HepG2 (cell line): ENCODE measurements around the gene SNX18. TPM values are rescaled to one million over a fixed set of nuclear protein-coding genes. Genes with fewer than 3 reads are reported as not detected.

ENCODE experiments used
- ATAC-seq: fragments of 200-7000 bp; cut with Tn5 transposase; 3 replicates; pipeline ENCODE4 v1.9.1; 2020; ENCODE audit warnings: mild to moderate bottlenecking, moderate library complexity
- BruUV-seq: library from RNA; stranded (reverse); fragments of 400-500 nt; replicated peaks from 2 replicates; lab custom pipeline; 2021; lab: Mats Ljungman, UMichigan
- CTCF ChIA-PET: fragments of 300-600 bp; formaldehyde crosslinking; extraction: SDS; loops from one replicate; lab custom pipeline; 2021; ENCODE audit warnings: low total read pairs, inconsistent platforms, low intra/inter-chr PET ratio; lab: Yijun Ruan, JAX
- POLR2A ChIA-PET: fragments of 350-600 bp; sonication (Branson Sonifier 250); formaldehyde crosslinking; loops from one replicate; lab custom pipeline; 2020; ENCODE audit warnings: antibody characterized with exemption, inconsistent platforms; lab: Yijun Ruan, JAX
- DNase-seq: peaks from one replicate; pipeline ENCODE4 v3.0.0-alpha.2; 2015; ENCODE audit warnings: low spot score
- FAIRE-seq: peaks from 3 replicates; lab custom pipeline; 2011; peaks lifted over from hg19 to GRCh38; lab: Jason Lieb, UNC
- H2AFZ ChIP-seq: one replicate; pipeline ENCODE4 v1.6.1; 2011; ENCODE audit warnings: low read length, inconsistent platforms
- H3K27ac ChIP-seq: fragments of 300-600 bp; 3 replicates; pipeline ENCODE4 v1.8.0; 2011; ENCODE audit warnings: mixed run types, mild to moderate bottlenecking, mixed read lengths, low read length, inconsistent platforms; ENCODE audit not compliant: insufficient read depth; ENCODE audit errors: extremely low read length
- H3K27me3 ChIP-seq, 2 experiments: fragments of 200-600 bp in 1 of 2; 2 replicates in 1 of 2; 3 replicates in 1 of 2; pipeline versions ENCODE4 v1.6.0 to v1.8.0; 2011; ENCODE audit warnings: low read length in 2 of 2, mild to moderate bottlenecking in 2 of 2, moderate library complexity in 2 of 2, inconsistent platforms in 1 of 2; ENCODE audit not compliant: insufficient read depth in 2 of 2, control insufficient read depth in 1 of 2
- H3K36me3 ChIP-seq, 2 experiments: fragments of 200-600 bp in 1 of 2; replicated peaks in 1 of 2; 2 replicates in 1 of 2; 3 replicates in 1 of 2; pipeline versions ENCODE4 v1.5.1 to v1.8.0; 2011; ENCODE audit warnings: low read length in 2 of 2, inconsistent platforms in 1 of 2; ENCODE audit not compliant: insufficient read depth in 2 of 2, control insufficient read depth in 1 of 2
- H3K4me1 ChIP-seq: 2 replicates; pipeline ENCODE4 v1.5.1; 2012; ENCODE audit warnings: low read length, inconsistent platforms; ENCODE audit not compliant: insufficient read depth
- H3K4me2 ChIP-seq: 2 replicates; pipeline ENCODE4 v1.6.0; 2011; ENCODE audit warnings: low read depth, low read length, inconsistent platforms
- H3K4me3 ChIP-seq, 3 experiments: fragments of 200-600 bp in 1 of 3; sonication (generic), shearing (Covaris generic) in 1 of 3; replicated peaks in 1 of 3; 2 replicates each; pipeline ENCODE4 v1.5.1; 2011 to 2016; ENCODE audit warnings: low read length in 3 of 3, inconsistent platforms in 2 of 3, low read depth in 2 of 3, mild to moderate bottlenecking in 2 of 3, control low read depth in 1 of 3, mixed read lengths in 1 of 3; ENCODE audit not compliant: insufficient read depth in 1 of 3
- H3K79me2 ChIP-seq: one replicate; pipeline ENCODE4 v1.6.1; 2011; ENCODE audit warnings: low read length, inconsistent platforms; ENCODE audit not compliant: insufficient read depth
- H3K9ac ChIP-seq: 2 replicates; pipeline ENCODE4 v1.6.0; 2011; ENCODE audit warnings: mild to moderate bottlenecking, low read depth, low read length, inconsistent platforms; ENCODE audit not compliant: insufficient read depth
- H3K9me3 ChIP-seq: 2 replicates; pipeline ENCODE4 v1.5.1; 2012; ENCODE audit warnings: mild to moderate bottlenecking, low read length
- H4K20me1 ChIP-seq: 2 replicates; pipeline ENCODE4 v1.6.0; 2011; ENCODE audit warnings: inconsistent platforms, mild to moderate bottlenecking, low read length, moderate library complexity; ENCODE audit not compliant: insufficient read depth
- BATF2 ChIP-seq: sonication (generic); formaldehyde crosslinking; IDR thresholded peaks from 2 replicates; pipeline ENCODE4 v1.8.0; 2022; ENCODE audit warnings: mild to moderate bottlenecking, missing genetic modification reagents, moderate library complexity
- JARID2 ChIP-seq: sonication (generic); formaldehyde crosslinking; IDR thresholded peaks from 2 replicates; pipeline ENCODE4 v1.8.1; 2023; ENCODE audit warnings: missing genetic modification reagents, inconsistent platforms; ENCODE audit not compliant: insufficient replicate concordance
- KDM5A ChIP-seq: fragments of 200-600 bp; sonication (generic); IDR thresholded peaks from 2 replicates; pipeline ENCODE4 v1.7.0; 2018; ENCODE audit warnings: antibody characterized with exemption, mild to moderate bottlenecking, low read length, borderline replicate concordance
- MIER2 ChIP-seq: IDR thresholded peaks from 2 replicates; pipeline ENCODE4 v1.6.1; 2016; ENCODE audit warnings: missing biosample characterization, missing genetic modification reagents
- SIN3A ChIP-seq: IDR thresholded peaks from 2 replicates; pipeline ENCODE4 v1.6.1; 2011; ENCODE audit warnings: low read depth, mild to moderate bottlenecking, control low read depth, low read length, borderline replicate concordance
- ZBTB20 ChIP-seq: sonication (generic); formaldehyde crosslinking; IDR thresholded peaks from 2 replicates; pipeline ENCODE4 v1.8.1; 2023; ENCODE audit warnings: missing genetic modification reagents, low read depth, mild to moderate bottlenecking, borderline replicate concordance
- ZNF101 ChIP-seq: sonication (generic); formaldehyde crosslinking; IDR thresholded peaks from 2 replicates; pipeline ENCODE4 v1.4.0; 2020; ENCODE audit warnings: mild to moderate bottlenecking, low read depth, missing genetic modification reagents, borderline replicate concordance
- ZNF253 ChIP-seq: sonication (generic); formaldehyde crosslinking; IDR thresholded peaks from 2 replicates; pipeline ENCODE4 v1.8.0; 2022; ENCODE audit warnings: mild to moderate bottlenecking, missing genetic modification reagents, borderline replicate concordance
- ZNF362 ChIP-seq: sonication (generic); formaldehyde crosslinking; IDR thresholded peaks from 2 replicates; pipeline ENCODE4 v1.4.0; 2020; ENCODE audit warnings: missing genetic modification reagents, mild to moderate bottlenecking, borderline replicate concordance
- ZNF556 ChIP-seq: sonication (generic); formaldehyde crosslinking; IDR thresholded peaks from 2 replicates; pipeline ENCODE4 v1.4.0; 2020; ENCODE audit warnings: mild to moderate bottlenecking, missing genetic modification reagents, borderline replicate concordance
- ZNF747 ChIP-seq: sonication (generic); formaldehyde crosslinking; IDR thresholded peaks from 2 replicates; pipeline ENCODE4 v1.8.1; 2023; ENCODE audit warnings: missing genetic modification reagents, mild to moderate bottlenecking, borderline replicate concordance
- WGBS: methylation state at CpG from one replicate; pipeline ENCODE4 v1.1.6; 2017; ENCODE audit warnings: low lambda C conversion rate; 5-methylcytosine and 5-hydroxymethylcytosine counted together
- in situ Hi-C: cut with HindIII; loops from 2 replicates; pipeline ENCODE4 v1.10.0; 2017; ENCODE audit warnings: low pct_unique_long_range_greater_than_20kb; ENCODE audit not compliant: extremely low pct_ligation_motif_present
- intact Hi-C: fragments of 100-400 bp; cut with micrococcal nuclease; formaldehyde crosslinking; loops from one replicate; pipeline ENCODE4 v1.10.0; 2022; ENCODE audit not compliant: unreplicated experiment
- polyA plus RNA-seq, 8 experiments: library from polyadenylated mRNA; depleted of rRNA in 3 of 8; stranded (reverse) in 7 of 8; unstranded in 1 of 8; fragments of >200 nt; fragmentation: Illumina TruSeq in 4 of 8; extraction: Trizol in 4 of 8; gene quantifications; 2 replicates each; pipeline versions ENCODE4 v1.2.1 to v1.2.3, GENCODE V29; 2011 to 2016; ENCODE audit warnings: low read depth in 4 of 8, missing spikeins in 1 of 8, mixed read lengths in 1 of 8; ENCODE audit not compliant: insufficient read depth in 1 of 8
- total RNA-seq, 5 experiments: library from RNA; depleted of rRNA; stranded (reverse); fragments of >200 nt; fragmentation: Illumina TruSeq; extraction: Trizol; gene quantifications; 2 replicates each; pipeline ENCODE4 v1.2.3, GENCODE V29; 2016; ENCODE audit warnings: low read depth in 1 of 5
- TF ChIP-seq, protein P1 (sequence below): sonication (generic); formaldehyde crosslinking; IDR thresholded peaks from 2 replicates; pipeline ENCODE4 v1.5.0; 2020; ENCODE audit warnings: missing genetic modification reagents
- TF ChIP-seq, protein P2 (sequence below): sonication (generic); formaldehyde crosslinking; IDR thresholded peaks from 2 replicates; pipeline ENCODE4 v1.5.0; 2020; ENCODE audit warnings: mild to moderate bottlenecking, missing genetic modification reagents

Gene SNX18
- total and polyA plus RNA-seq, 2 of the 13 experiments (the other 11 are each of a cell fraction or from before 2014, with no cell fraction given): 2.3 to 6.2 TPM

GRCh38 chr5:54492178-54492577, 25.4 kb upstream of the SNX18 start:
- in situ Hi-C loops (no loop called here), intact Hi-C loops (no loop called here)
- Histone ChIP-seq H3K4me2 (no peak overlapping the region), H3K9me3 (peaks cover 2% of the 10 kb centered on the region; the same call in 1 of the 2 replicates), H3K27ac (no peak overlapping the region), H4K20me1 (no peaks in the 10 kb centered on the region), H2AFZ (no peak overlapping the region), H3K4me3 (no peak overlapping the region), H3K36me3 (no peaks in the 10 kb centered on the region), H3K79me2 (no peaks in the 10 kb centered on the region), H3K4me1 (no peaks in the 10 kb centered on the region), H3K9ac (no peak overlapping the region), H3K27me3 (no peaks in the 10 kb centered on the region)
- ChIA-PET POLR2A (no interaction called here), CTCF (no interaction called here)
- BruUV-seq: no TSS peak
- FAIRE-seq (no peak), DNase-seq (no peak), ATAC-seq (no peak)
- 0% methylated on average over 2 of the region's 2 CpGs for WGBS
- TF ChIP-seq ZNF101 (no peak), JARID2 (CRISPR knock-in tag) (no peak), ZBTB20 (CRISPR knock-in tag) (no peak), SIN3A (no peak), ZNF556 (CRISPR knock-in tag) (no peak), KDM5A (no peak), BATF2 (CRISPR knock-in tag) (no peak), ZNF362 (CRISPR knock-in tag) (no peak), ZNF253 (CRISPR knock-in tag) (no peak), ZNF747 (no peak), MIER2 (CRISPR knock-in tag) (no peak)
- TF ChIP-seq, protein P1, sequence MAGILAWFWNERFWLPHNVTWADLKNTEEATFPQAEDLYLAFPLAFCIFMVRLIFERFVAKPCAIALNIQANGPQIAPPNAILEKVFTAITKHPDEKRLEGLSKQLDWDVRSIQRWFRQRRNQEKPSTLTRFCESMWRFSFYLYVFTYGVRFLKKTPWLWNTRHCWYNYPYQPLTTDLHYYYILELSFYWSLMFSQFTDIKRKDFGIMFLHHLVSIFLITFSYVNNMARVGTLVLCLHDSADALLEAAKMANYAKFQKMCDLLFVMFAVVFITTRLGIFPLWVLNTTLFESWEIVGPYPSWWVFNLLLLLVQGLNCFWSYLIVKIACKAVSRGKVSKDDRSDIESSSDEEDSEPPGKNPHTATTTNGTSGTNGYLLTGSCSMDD (CRISPR knock-in tag): no peak
- TF ChIP-seq, protein P2, sequence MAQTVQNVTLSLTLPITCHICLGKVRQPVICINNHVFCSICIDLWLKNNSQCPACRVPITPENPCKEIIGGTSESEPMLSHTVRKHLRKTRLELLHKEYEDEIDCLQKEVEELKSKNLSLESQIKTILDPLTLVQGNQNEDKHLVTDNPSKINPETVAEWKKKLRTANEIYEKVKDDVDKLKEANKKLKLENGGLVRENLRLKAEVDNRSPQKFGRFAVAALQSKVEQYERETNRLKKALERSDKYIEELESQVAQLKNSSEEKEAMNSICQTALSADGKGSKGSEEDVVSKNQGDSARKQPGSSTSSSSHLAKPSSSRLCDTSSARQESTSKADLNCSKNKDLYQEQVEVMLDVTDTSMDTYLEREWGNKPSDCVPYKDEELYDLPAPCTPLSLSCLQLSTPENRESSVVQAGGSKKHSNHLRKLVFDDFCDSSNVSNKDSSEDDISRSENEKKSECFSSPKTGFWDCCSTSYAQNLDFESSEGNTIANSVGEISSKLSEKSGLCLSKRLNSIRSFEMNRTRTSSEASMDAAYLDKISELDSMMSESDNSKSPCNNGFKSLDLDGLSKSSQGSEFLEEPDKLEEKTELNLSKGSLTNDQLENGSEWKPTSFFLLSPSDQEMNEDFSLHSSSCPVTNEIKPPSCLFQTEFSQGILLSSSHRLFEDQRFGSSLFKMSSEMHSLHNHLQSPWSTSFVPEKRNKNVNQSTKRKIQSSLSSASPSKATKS (CRISPR knock-in tag): no peak
